Upper lobe of left lung (tissue), 6 donors: ENCODE results near the gene SIVA1. TPM values are rescaled to one million over a fixed set of nuclear protein-coding genes. Genes with fewer than 3 reads are reported as not detected.

ENCODE experiments used
- ATAC-seq, 2 donors: fragments of 200-7000 bp; cut with Tn5 transposase; one replicate each; pipeline ENCODE4 v1.9.1; 2022; ENCODE audit warnings: mild to moderate bottlenecking in 2 of 2, moderate library complexity in 2 of 2; ENCODE audit not compliant: low FRiP score in 2 of 2
- DNase-seq, 2 donors: peaks; one replicate each; pipeline ENCODE4 v3.0.0-alpha.2; 2019 to 2020
- H3K27ac ChIP-seq, 4 donors: fragments of 200-600 bp; sonication (generic); one replicate each; pipeline ENCODE4 v1.5.1; 2016 to 2019
- H3K27me3 ChIP-seq, 4 donors: fragments of 200-600 bp; sonication (generic); one replicate each; pipeline ENCODE4 v1.5.1; 2017 to 2019
- H3K36me3 ChIP-seq, 4 donors: fragments of 200-600 bp; sonication (generic); one replicate each; pipeline ENCODE4 v1.5.1; 2016 to 2019
- H3K4me1 ChIP-seq, 4 donors: fragments of 200-600 bp; sonication (generic); one replicate each; pipeline ENCODE4 v1.5.1; 2018 to 2019
- H3K4me3 ChIP-seq, 4 donors: fragments of 200-600 bp; sonication (generic); one replicate each; pipeline ENCODE4 v1.5.1; 2017 to 2019; ENCODE audit warnings: mild to moderate bottlenecking in 2 of 4, moderate library complexity in 1 of 4
- H3K9me3 ChIP-seq, 4 donors: fragments of 200-600 bp; sonication (generic); one replicate each; pipeline ENCODE4 v1.5.1; 2018 to 2019
- EP300 ChIP-seq, 4 donors: sonication (generic); formaldehyde crosslinking; IDR thresholded peaks; one replicate each; pipeline ENCODE4 v1.5.1; 2017; ENCODE audit warnings: antibody characterized with exemption in 4 of 4, control low read depth in 2 of 4
- POLR2A ChIP-seq, 4 donors: fragments of 450-650 bp; IDR thresholded peaks; one replicate each; pipeline ENCODE4 v1.5.1; 2016 to 2017; ENCODE audit warnings: antibody characterized with exemption in 4 of 4, mild to moderate bottlenecking in 2 of 4
- POLR2AphosphoS5 ChIP-seq, 2 donors: sonication (generic); formaldehyde crosslinking; IDR thresholded peaks; one replicate each; pipeline ENCODE4 v1.5.1; 2017; ENCODE audit warnings: antibody characterized with exemption in 2 of 2
- WGBS, 2 donors: methylation state at CpG; one replicate each; pipeline ENCODE4 v1.1.5; 2017 to 2018; 5-methylcytosine and 5-hydroxymethylcytosine counted together
- total RNA-seq, 6 donors: library from RNA; depleted of rRNA in 4 of 6; stranded (reverse); fragments of >200 nt in 4 of 6; gene quantifications; one replicate each; pipeline versions ENCODE4 v1.1.0 to v1.2.1, GENCODE V29; 2016 to 2021
- TF ChIP-seq, protein P1 (sequence below), 6 experiments: fragments of 450-650 bp in 4 of 6; fragments of 200-600 bp in 2 of 6; sonication (generic) in 2 of 6; IDR thresholded peaks; one replicate each; pipeline ENCODE4 v1.5.1; 2016 to 2019; ENCODE audit warnings: antibody characterized with exemption in 6 of 6
- donor health status: DM: no; HTN: no; CAD: no; lungs with moderate emphysema.
- donor health status: DM: no; HTN: yes; CAD: no; lungs with severe emphysema.

Gene SIVA1
- total RNA-seq, 6 donors from 2014 or later: 72.3 to 241 (median 91.0) TPM

DNA sequence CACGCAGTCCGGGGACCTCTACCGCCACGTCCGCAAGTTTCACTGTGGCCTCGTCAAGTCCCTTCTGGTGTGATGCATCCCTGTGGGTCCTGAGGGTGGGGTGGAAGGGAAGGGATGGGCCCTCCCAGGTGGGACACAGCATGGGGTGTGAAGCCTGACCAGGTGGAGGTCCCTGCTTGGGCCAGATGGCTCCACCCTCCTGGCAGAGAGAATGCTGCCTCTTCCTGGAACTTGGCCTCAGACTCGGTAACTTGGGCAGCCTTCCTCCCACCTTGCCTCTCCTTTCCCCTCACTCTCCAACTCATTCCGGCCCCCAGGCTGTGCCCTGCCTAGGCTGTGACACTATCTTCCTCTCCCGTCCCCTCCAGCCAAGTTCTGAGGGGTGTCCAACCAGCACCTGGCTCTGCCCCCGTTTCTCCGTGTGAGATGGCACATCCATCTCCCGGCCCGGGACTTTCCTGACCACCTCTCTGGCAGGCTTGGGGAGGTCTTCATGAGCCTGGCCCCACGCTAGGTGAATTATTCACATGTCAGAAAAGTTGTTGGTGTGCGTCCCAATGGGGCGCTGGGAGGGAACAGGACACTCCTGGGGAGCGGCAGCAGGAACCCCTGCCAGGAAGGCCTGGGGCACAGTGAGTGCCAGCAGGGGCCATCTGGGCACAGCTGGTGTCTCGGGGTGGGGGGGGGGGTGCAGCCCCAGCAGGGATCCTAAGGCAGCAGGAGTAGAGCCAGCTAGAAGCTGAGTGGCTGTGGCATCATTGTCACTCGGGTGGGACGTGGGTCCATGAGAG lies 49.6 kb downstream of the SIVA1 start:
- Histone ChIP-seq H3K4me1 (peaks cover 35 to 57% (median 47%) of the 10 kb centered on the region in 4 donors), H3K9me3 (no peaks in the 10 kb centered on the region), H3K27me3 (no peaks in the 10 kb centered on the region), H3K36me3 (no peaks in the 10 kb centered on the region), H3K27ac (no peak overlapping the region), H3K4me3 (peak overlapping the region in 2 of 4 donors; percentile 2 to 26)
- ATAC-seq (no peak), DNase-seq (peak in 1 of 2 donors; percentile 27)
- WGBS, 2 donors: 75 to 93% methylated on average over 12 to 20 of the region's 20 CpGs
- no peak for TF ChIP-seq POLR2AphosphoS5 (IDR thresholded peaks at IDR 0.05)
- TF ChIP-seq POLR2A (IDR thresholded peaks at IDR 0.05): no peak

DNA sequence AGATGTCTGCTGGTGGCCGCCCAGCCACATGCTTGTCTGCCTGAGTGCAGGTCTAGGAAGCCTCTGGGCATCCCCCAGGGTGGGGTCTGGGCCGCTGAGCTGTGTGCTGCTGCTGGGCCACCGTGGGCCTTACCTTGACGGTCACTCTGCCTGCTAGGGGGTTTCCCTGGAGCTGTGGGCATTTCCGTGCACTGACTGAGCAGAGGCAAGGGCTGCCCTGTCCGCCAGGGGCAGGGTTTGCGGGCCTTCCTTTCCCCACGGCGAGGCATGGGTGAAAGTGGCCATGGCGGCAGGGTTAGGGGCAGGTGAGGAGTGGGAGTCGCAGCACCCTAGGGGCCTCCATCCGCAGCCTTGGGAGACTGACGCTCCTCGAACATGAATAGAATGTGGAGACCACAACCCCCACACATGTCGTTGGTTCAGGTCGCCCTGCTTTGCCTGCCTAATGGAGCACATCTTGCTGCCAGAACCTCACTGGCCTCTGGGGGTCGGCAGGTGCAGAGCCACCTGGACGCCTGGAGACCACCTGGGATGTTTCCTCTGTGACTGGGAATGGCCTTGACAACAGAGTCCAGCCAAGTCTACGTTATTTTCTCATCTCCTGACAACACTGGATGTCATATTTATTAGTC lies 50.4 kb downstream of the SIVA1 start:
- Histone ChIP-seq H3K27ac (no peak overlapping the region), H3K4me3 (peak overlapping the region in 1 of 4 donors; percentile 26), H3K27me3 (no peaks in the 10 kb centered on the region), H3K4me1 (peaks cover 29 to 49% (median 38%) of the 10 kb centered on the region in 4 donors), H3K36me3 (no peaks in the 10 kb centered on the region), H3K9me3 (no peaks in the 10 kb centered on the region)
- TF ChIP-seq EP300 (IDR thresholded peaks at IDR 0.05) (no peak), POLR2A (IDR thresholded peaks at IDR 0.05) (no peak), POLR2AphosphoS5 (IDR thresholded peaks at IDR 0.05) (no peak)
- DNase-seq (peak in 1 of 2 donors; percentile 68), ATAC-seq (no peak)
- 86% methylated on average over 13 to 19 of the region's 19 CpGs for WGBS, 2 donors

GRCh38 chr14:104803912-104804410 lies 51.0 kb downstream of the SIVA1 start:
- Histone ChIP-seq H3K27ac (no peak overlapping the region), H3K4me3 (no peak overlapping the region), H3K27me3 (no peaks in the 10 kb centered on the region), H3K36me3 (no peaks in the 10 kb centered on the region), H3K4me1 (peaks cover 28 to 47% (median 38%) of the 10 kb centered on the region in 4 donors), H3K9me3 (no peaks in the 10 kb centered on the region)
- ATAC-seq (no peak), DNase-seq (peak in 1 of 2 donors; percentile 62)
- TF ChIP-seq POLR2AphosphoS5 (IDR thresholded peaks at IDR 0.05): no peak
- no peak for TF ChIP-seq POLR2A (IDR thresholded peaks at IDR 0.05)
- TF ChIP-seq, protein P1, sequence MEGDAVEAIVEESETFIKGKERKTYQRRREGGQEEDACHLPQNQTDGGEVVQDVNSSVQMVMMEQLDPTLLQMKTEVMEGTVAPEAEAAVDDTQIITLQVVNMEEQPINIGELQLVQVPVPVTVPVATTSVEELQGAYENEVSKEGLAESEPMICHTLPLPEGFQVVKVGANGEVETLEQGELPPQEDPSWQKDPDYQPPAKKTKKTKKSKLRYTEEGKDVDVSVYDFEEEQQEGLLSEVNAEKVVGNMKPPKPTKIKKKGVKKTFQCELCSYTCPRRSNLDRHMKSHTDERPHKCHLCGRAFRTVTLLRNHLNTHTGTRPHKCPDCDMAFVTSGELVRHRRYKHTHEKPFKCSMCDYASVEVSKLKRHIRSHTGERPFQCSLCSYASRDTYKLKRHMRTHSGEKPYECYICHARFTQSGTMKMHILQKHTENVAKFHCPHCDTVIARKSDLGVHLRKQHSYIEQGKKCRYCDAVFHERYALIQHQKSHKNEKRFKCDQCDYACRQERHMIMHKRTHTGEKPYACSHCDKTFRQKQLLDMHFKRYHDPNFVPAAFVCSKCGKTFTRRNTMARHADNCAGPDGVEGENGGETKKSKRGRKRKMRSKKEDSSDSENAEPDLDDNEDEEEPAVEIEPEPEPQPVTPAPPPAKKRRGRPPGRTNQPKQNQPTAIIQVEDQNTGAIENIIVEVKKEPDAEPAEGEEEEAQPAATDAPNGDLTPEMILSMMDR (IDR thresholded peaks at IDR 0.05): no peak
- TF ChIP-seq EP300 (IDR thresholded peaks at IDR 0.05): no peak
- 85 to 94% methylated on average over 10 to 14 of the region's 15 CpGs for WGBS, 2 donors

GRCh38 chr14:104804481-104805325 lies 51.8 kb downstream of the SIVA1 start:
- H3K27ac ChIP-seq: no peak overlapping the region
- 78 to 87% methylated on average over 9 to 17 of the region's 18 CpGs for WGBS, 2 donors
- H3K4me1 ChIP-seq: peaks cover 25 to 43% (median 34%) of the 10 kb centered on the region in 4 donors
- peak in 1 of 2 donors; percentile 35 for ATAC-seq
- DNase-seq: peak in 1 of 2 donors; percentile 32
- no peaks in the 10 kb centered on the region for H3K36me3 ChIP-seq
- H3K4me3 ChIP-seq: no peak overlapping the region
- H3K9me3 ChIP-seq: no peaks in the 10 kb centered on the region
- TF ChIP-seq, protein P1 (IDR thresholded peaks at IDR 0.05): no peak
- no peak for TF ChIP-seq POLR2A (IDR thresholded peaks at IDR 0.05)
- TF ChIP-seq EP300 (IDR thresholded peaks at IDR 0.05): no peak
- TF ChIP-seq POLR2AphosphoS5 (IDR thresholded peaks at IDR 0.05): no peak
- H3K27me3 ChIP-seq: no peaks in the 10 kb centered on the region

- peak in 1 of 2 donors; percentile 57 for DNase-seq
Measured at GRCh38 chr14:104805326-104805678, 52.4 kb downstream of the SIVA1 start.

More at GRCh38 chr14:104805326-104805678, 52.4 kb downstream of the SIVA1 start:
- H3K4me3 ChIP-seq: no peak overlapping the region
- H3K4me1 ChIP-seq: peaks cover 21 to 38% (median 30%) of the 10 kb centered on the region in 4 donors
- peak overlapping the region in 1 of 4 donors; percentile 3 for H3K27ac ChIP-seq
- peak; percentile 3 to 40 for ATAC-seq
- 46 to 71% methylated on average over 3 of the region's 3 CpGs for WGBS, 2 donors
- TF ChIP-seq POLR2A (IDR thresholded peaks at IDR 0.05): no peak
- H3K9me3 ChIP-seq: no peaks in the 10 kb centered on the region
- no peaks in the 10 kb centered on the region for H3K27me3 ChIP-seq
- H3K36me3 ChIP-seq: no peaks in the 10 kb centered on the region
